GM12892 (cell line): ENCODE data around the gene C6orf52.

Experiments used
- POLR2A ChIP-seq: IDR thresholded peaks from 2 replicates; pipeline ENCODE4 v1.6.1; 2011; ENCODE audit warnings: low read depth, low read length, control low read depth
- POLR2AphosphoS5 ChIP-seq: IDR thresholded peaks from 2 replicates; pipeline ENCODE4 v1.6.1; 2011; ENCODE audit warnings: low read depth, low read length, control low read depth
- TAF1 ChIP-seq: IDR thresholded peaks from 2 replicates; pipeline ENCODE4 v1.6.1; 2011; ENCODE audit warnings: low read depth, mild to moderate bottlenecking, control low read depth, low read length, borderline replicate concordance

DNA sequence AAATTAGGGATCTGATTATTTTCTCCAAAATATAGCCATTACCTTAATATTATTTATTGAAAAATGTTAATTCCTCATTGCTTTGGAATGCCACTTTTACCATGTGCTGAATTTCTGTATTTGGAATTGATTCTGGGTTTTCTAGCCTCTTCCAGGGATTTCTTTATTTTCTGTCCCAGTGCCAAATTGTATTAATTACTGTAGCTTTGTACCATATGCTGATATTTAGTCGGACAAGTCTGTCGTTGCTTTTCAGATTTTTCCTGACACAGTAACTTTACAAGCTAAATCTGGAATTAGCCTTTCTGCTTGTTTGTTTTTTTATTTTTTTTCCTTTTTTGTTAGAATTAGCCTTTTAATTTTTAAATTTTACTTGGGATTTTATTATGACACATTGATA lies 42.3 kb upstream of the C6orf52 start:
- TF ChIP-seq POLR2AphosphoS5: no peak
- TF ChIP-seq POLR2A: no peak
- TF ChIP-seq TAF1: no peak
